Gastroesophageal sphincter (tissue), 4 donors: ENCODE results near the gene AKTIP. TPM values are rescaled to one million over a fixed set of nuclear protein-coding genes. Genes with fewer than 3 reads are reported as not detected.

Source experiments
- ATAC-seq: fragments of 150-250 bp; one replicate; pipeline ENCODE4 v1.9.1; 2016; ENCODE audit warnings: mild to moderate bottlenecking, moderate library complexity
- H3K27ac ChIP-seq, 4 donors: fragments of 200-600 bp; sonication (generic) in 3 of 4; 1 replicate in 3 of 4; 2 replicates in 1 of 4; pipeline ENCODE4 v1.5.1; 2016 to 2019
- H3K27me3 ChIP-seq: fragments of 200-600 bp; sonication (generic); one replicate; pipeline ENCODE4 v1.5.1; 2019
- H3K36me3 ChIP-seq, 2 donors: fragments of 200-600 bp; sonication (generic); one replicate each; pipeline ENCODE4 v1.5.1; 2019; ENCODE audit warnings: control low read depth in 1 of 2
- H3K4me1 ChIP-seq, 3 donors: fragments of 200-600 bp; sonication (generic); 1 replicate in 2 of 3; 2 replicates in 1 of 3; pipeline ENCODE4 v1.5.1; 2016 to 2019; ENCODE audit warnings: control low read depth in 2 of 3
- H3K4me3 ChIP-seq, 2 donors: fragments of 200-600 bp; sonication (generic); one replicate each; pipeline ENCODE4 v1.5.1; 2019; ENCODE audit warnings: mild to moderate bottlenecking in 1 of 2, moderate library complexity in 1 of 2
- H3K9me3 ChIP-seq, 3 donors: fragments of 200-600 bp; sonication (generic); one replicate each; pipeline ENCODE4 v1.5.1; 2017 to 2019; ENCODE audit warnings: control low read depth in 2 of 3
- EP300 ChIP-seq: sonication (generic); formaldehyde crosslinking; IDR thresholded peaks from one replicate; pipeline ENCODE4 v1.6.1; 2017; ENCODE audit warnings: antibody characterized with exemption, mild to moderate bottlenecking
- POLR2A ChIP-seq, 2 donors: fragments of 450-650 bp; IDR thresholded peaks; one replicate each; pipeline ENCODE4 v1.6.1; 2017; ENCODE audit warnings: antibody characterized with exemption in 2 of 2, mild to moderate bottlenecking in 2 of 2, moderate library complexity in 1 of 2
- POLR2AphosphoS5 ChIP-seq: sonication (generic); formaldehyde crosslinking; IDR thresholded peaks from one replicate; pipeline ENCODE4 v1.6.1; 2017; ENCODE audit warnings: antibody characterized with exemption
- WGBS, 2 donors: methylation state at CpG; one replicate each; pipeline ENCODE4 v1.1.5; 2018; ENCODE audit warnings: low coverage in 1 of 2; 5-methylcytosine and 5-hydroxymethylcytosine counted together
- total RNA-seq, 4 donors: library from RNA; depleted of rRNA; stranded (reverse); fragments of >200 nt; gene quantifications; one replicate each; pipeline ENCODE4 v1.1.0, GENCODE V29; 2016
- TF ChIP-seq, protein P1 (sequence below), 4 experiments: fragments of 200-600 bp in 2 of 4; fragments of 450-650 bp in 2 of 4; sonication (generic) in 1 of 4; IDR thresholded peaks; one replicate each; pipeline ENCODE4 v1.5.1; 2017 to 2019; ENCODE audit warnings: antibody characterized with exemption in 4 of 4, mild to moderate bottlenecking in 2 of 4, moderate library complexity in 2 of 4

Gene AKTIP
- total RNA-seq, 4 donors from 2014 or later = 53.2 to 63.6 (median 59.5) TPM

DNA sequence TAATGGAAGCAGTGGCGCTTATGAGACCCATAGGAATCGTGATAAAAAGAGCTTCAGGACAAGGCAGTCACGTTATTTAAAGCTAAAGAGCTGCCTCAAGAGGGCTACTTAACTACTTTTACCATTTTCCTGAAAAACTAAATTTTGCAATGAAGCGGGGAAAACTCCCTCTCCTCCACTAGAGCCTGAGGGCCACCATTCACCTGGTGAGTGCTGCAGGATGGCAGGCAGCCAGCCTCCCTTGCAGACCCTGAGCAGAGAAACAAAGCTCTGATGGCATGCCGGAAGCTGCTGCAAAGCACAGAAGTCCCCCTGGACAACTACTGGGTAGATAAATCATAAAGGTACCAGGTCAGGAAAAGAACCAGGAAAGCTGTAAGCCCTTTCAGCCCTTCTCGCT is 8.4 kb downstream of the AKTIP start:
- Histone ChIP-seq H3K4me3 (no peak overlapping the region), H3K9me3 (no peaks in the 10 kb centered on the region), H3K27ac (no peak overlapping the region), H3K36me3 (peaks cover 5 to 93% of the 10 kb centered on the region in 2 donors), H3K27me3 (no peaks in the 10 kb centered on the region), H3K4me1 (peaks cover 0 to 6% (median 0%) of the 10 kb centered on the region in 3 donors)
- TF ChIP-seq EP300 (no peak), POLR2A (IDR thresholded peaks at IDR 0.05) (no peak), POLR2AphosphoS5 (no peak)
- TF ChIP-seq, protein P1, sequence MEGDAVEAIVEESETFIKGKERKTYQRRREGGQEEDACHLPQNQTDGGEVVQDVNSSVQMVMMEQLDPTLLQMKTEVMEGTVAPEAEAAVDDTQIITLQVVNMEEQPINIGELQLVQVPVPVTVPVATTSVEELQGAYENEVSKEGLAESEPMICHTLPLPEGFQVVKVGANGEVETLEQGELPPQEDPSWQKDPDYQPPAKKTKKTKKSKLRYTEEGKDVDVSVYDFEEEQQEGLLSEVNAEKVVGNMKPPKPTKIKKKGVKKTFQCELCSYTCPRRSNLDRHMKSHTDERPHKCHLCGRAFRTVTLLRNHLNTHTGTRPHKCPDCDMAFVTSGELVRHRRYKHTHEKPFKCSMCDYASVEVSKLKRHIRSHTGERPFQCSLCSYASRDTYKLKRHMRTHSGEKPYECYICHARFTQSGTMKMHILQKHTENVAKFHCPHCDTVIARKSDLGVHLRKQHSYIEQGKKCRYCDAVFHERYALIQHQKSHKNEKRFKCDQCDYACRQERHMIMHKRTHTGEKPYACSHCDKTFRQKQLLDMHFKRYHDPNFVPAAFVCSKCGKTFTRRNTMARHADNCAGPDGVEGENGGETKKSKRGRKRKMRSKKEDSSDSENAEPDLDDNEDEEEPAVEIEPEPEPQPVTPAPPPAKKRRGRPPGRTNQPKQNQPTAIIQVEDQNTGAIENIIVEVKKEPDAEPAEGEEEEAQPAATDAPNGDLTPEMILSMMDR (IDR thresholded peaks at IDR 0.05) = no peak
- WGBS, 2 donors = 87 to 95% methylated on average over 3 to 4 of the region's 6 CpGs
- ATAC-seq = no peak

DNA sequence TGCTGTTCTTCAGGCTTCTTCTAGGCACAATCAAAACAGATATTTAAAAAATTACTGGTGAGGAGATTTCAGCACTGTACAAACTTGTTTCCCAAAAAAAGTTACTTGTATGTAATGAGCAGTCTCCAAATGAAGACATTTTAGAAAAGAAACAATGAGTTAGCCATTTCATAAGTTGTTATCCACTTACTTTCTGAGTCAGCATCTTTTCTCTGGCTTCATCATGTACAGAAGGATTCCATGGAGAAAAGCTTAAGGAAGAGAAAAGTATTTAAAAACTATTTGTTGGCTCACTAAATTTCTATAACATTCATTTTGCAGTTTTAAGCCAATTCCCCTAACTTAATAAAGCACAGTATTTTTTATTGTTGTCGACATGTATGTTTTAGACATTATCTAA is 10.5 kb downstream of the AKTIP start:
- Histone ChIP-seq H3K9me3 (no peaks in the 10 kb centered on the region), H3K4me1 (peaks cover 0 to 16% (median 0%) of the 10 kb centered on the region in 3 donors), H3K27ac (no peak overlapping the region), H3K36me3 (peaks cover 5 to 99% of the 10 kb centered on the region in 2 donors), H3K4me3 (no peak overlapping the region), H3K27me3 (no peaks in the 10 kb centered on the region)
- TF ChIP-seq, protein P1 (IDR thresholded peaks at IDR 0.05) = no peak
- TF ChIP-seq EP300 = no peak
- 82 to 84% methylated on average over 1 of the region's 1 CpG for WGBS, 2 donors
- ATAC-seq = no peak

DNA sequence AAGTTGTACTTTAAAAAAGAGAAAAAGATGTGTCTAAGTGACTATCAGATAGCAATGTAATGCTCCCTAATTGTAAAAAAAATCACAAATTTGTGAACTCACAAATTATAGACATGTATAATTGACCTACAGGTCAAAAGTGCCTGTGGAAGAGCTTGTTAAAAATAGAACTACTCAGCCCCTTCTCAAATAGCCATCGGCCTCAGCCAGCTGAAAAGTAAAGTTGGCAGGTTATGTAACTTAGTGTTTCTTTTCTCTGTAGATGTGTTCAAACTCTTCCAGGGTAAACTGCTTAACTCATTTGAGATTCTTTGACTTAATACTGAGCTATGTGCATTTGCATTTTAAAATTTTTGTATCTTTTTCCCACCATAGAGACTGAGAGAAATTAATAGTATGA is 13.3 kb downstream of the AKTIP start:
- Histone ChIP-seq H3K27me3 (no peaks in the 10 kb centered on the region), H3K27ac (peak overlapping the region in 1 of 4 donors; percentile 20), H3K4me1 (peaks cover 0 to 16% (median 0%) of the 10 kb centered on the region in 3 donors), H3K36me3 (peaks cover 5 to 99% of the 10 kb centered on the region in 2 donors), H3K4me3 (no peak overlapping the region), H3K9me3 (no peaks in the 10 kb centered on the region)
- ATAC-seq = no peak
- WGBS, 2 donors = 30 to 64% methylated on average over 1 of the region's 1 CpG
- TF ChIP-seq POLR2A (IDR thresholded peaks at IDR 0.05) = no peak
- no peak for TF ChIP-seq EP300
- TF ChIP-seq POLR2AphosphoS5 = no peak
- TF ChIP-seq, protein P1 (IDR thresholded peaks at IDR 0.05) = no peak

DNA sequence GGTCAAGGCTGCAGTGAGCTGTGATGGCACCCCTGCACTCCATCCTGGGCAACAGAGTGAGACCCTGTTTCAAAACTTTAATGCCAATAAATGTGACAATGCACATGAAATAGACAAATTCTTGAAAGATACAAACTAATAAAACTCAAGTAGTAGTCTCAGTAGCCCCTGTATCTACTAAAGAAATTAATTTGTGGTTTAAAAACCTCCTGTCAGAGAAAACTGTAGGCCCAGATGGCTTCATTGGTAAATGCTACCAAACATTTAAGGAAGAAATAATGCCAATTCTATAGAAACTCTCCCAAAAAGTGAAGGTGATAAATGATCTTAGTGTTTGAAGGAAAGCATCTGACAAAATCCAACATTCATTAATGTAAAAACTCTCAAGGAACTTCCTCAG is 16.8 kb downstream of the AKTIP start:
- no peaks in the 10 kb centered on the region for H3K9me3 ChIP-seq
- H3K27ac ChIP-seq = no peak overlapping the region
- no peaks in the 10 kb centered on the region for H3K27me3 ChIP-seq
- ATAC-seq = no peak
- TF ChIP-seq POLR2AphosphoS5 (no peak), POLR2A (IDR thresholded peaks at IDR 0.05) (no peak), EP300 (no peak)
- TF ChIP-seq, protein P1 (IDR thresholded peaks at IDR 0.05) = no peak
- H3K4me1 ChIP-seq = peaks cover 0 to 16% (median 0%) of the 10 kb centered on the region in 3 donors
- H3K4me3 ChIP-seq = no peak overlapping the region
- H3K36me3 ChIP-seq = peaks cover 9 to 99% of the 10 kb centered on the region in 2 donors

DNA sequence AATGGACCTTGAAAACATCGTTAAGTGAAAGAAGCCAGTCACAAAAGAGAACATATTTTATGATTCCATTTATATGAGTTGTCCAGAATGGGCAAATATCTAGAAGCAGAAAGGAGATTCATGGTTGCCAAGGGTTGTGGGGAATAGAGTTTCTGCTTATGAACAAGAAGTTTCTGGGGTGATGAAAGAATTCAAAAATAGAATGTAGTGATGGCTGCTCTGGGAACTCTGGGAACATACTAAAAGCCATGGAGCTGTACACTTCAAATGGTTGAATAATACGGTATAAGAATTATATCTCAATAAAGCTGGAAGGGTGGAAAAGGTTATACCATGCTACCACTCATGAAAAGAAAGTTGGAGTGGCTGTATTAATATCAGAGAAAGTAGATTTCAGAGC is 18.5 kb downstream of the AKTIP start:
- Histone ChIP-seq H3K27me3 (no peaks in the 10 kb centered on the region), H3K36me3 (peaks cover 7 to 100% of the 10 kb centered on the region in 2 donors), H3K27ac (no peak overlapping the region), H3K4me3 (no peak overlapping the region), H3K9me3 (no peaks in the 10 kb centered on the region), H3K4me1 (peaks cover 0 to 9% (median 0%) of the 10 kb centered on the region in 3 donors)
- ATAC-seq = no peak
- TF ChIP-seq, protein P1 (IDR thresholded peaks at IDR 0.05) = no peak
- TF ChIP-seq EP300 = no peak
- TF ChIP-seq POLR2AphosphoS5 = no peak
- no peak for TF ChIP-seq POLR2A (IDR thresholded peaks at IDR 0.05)
- 91 to 92% methylated on average over 1 to 2 of the region's 2 CpGs for WGBS, 2 donors
